Activated CD8-positive, alpha-beta T cell treated with anti-CD3 and anti-CD28 coated beads for 36 hours (primary cell): ENCODE measurements around the gene AUTS2. TPM values are rescaled to one million over a fixed set of nuclear protein-coding genes. Genes with fewer than 3 reads are reported as not detected.

Source experiments
- ATAC-seq: fragments of 200-7000 bp; cut with Tn5 transposase; one replicate; pipeline ENCODE4 v1.10.0; 2021; ENCODE audit warnings: mild to moderate bottlenecking, moderate library complexity
- CTCF ChIA-PET: fragments of 350-600 bp; sonication (Branson Sonifier 250); formaldehyde crosslinking; loops from one replicate; lab custom pipeline; 2021; ENCODE audit warnings: antibody characterized with exemption; lab: Charles Lee
- POLR2A ChIA-PET: fragments of 350-600 bp; sonication (Branson Sonifier 250); formaldehyde crosslinking; loops from one replicate; lab custom pipeline; 2021; ENCODE audit warnings: antibody characterized with exemption; lab: Charles Lee
- DNase-seq: peaks from one replicate; pipeline ENCODE4 v3.0.0-alpha.2; 2020
- H3K27ac Mint-ChIP-seq: one replicate; pipeline ENCODE4 v1.8.0; 2021; ENCODE audit warnings: mild to moderate bottlenecking, mixed read lengths
- H3K27me3 Mint-ChIP-seq: one replicate; pipeline ENCODE4 v1.8.0; 2021; ENCODE audit warnings: mixed read lengths
- H3K36me3 Mint-ChIP-seq: one replicate; pipeline ENCODE4 v1.8.0; 2021; ENCODE audit warnings: low read depth, mixed read lengths
- H3K4me1 Mint-ChIP-seq: one replicate; pipeline ENCODE4 v1.8.0; 2021; ENCODE audit warnings: low read depth, mixed read lengths
- H3K4me3 Mint-ChIP-seq: one replicate; pipeline ENCODE4 v1.8.0; 2021; ENCODE audit warnings: mild to moderate bottlenecking, moderate library complexity, mixed read lengths
- H3K9me3 Mint-ChIP-seq: one replicate; pipeline ENCODE4 v1.8.0; 2021; ENCODE audit warnings: mixed read lengths
- CTCF ChIP-seq: fragments of 200-600 bp; IDR thresholded peaks from one replicate; pipeline ENCODE4 v1.8.0; 2022; ENCODE audit warnings: antibody characterized with exemption, mild to moderate bottlenecking
- intact Hi-C: fragments of 100-400 bp; cut with micrococcal nuclease; formaldehyde crosslinking; loops from one replicate; pipeline ENCODE4 v1.10.0; 2022
- total RNA-seq, 2 experiments: library from RNA; stranded (reverse); gene quantifications; one replicate each; pipeline ENCODE4 v1.2.3, GENCODE V29; 2021

The AUTS2 gene
- total RNA-seq, 2 experiments from 2014 or later, result 3.1 to 3.3 TPM

GRCh38 chr7:69585169-69585568 is 13.1 kb upstream of the AUTS2 start:
- TF ChIP-seq CTCF, result no peak
- no peak for DNase-seq
- no peak for ATAC-seq
- peaks cover 9% of the 10 kb centered on the region for H3K27me3 Mint-ChIP-seq
- POLR2A ChIA-PET, result no interaction called here
- H3K27ac Mint-ChIP-seq, result no peak overlapping the region
- CTCF ChIA-PET, result no interaction called here
- intact Hi-C loops, result no loop called here
- H3K4me3 Mint-ChIP-seq, result no peak overlapping the region
- no peaks in the 10 kb centered on the region for H3K36me3 Mint-ChIP-seq
- no peaks in the 10 kb centered on the region for H3K4me1 Mint-ChIP-seq
- H3K9me3 Mint-ChIP-seq, result no peaks in the 10 kb centered on the region

GRCh38 chr7:69586321-69586720 is 12.0 kb upstream of the AUTS2 start:
- ChIA-PET POLR2A (no interaction called here), CTCF (no interaction called here)
- no peaks in the 10 kb centered on the region for H3K9me3 Mint-ChIP-seq
- H3K27ac Mint-ChIP-seq, result no peak overlapping the region
- no peak for TF ChIP-seq CTCF
- H3K27me3 Mint-ChIP-seq, result peaks cover 12% of the 10 kb centered on the region
- H3K4me3 Mint-ChIP-seq, result no peak overlapping the region
- DNase-seq (no peak), ATAC-seq (no peak)
- no peaks in the 10 kb centered on the region for H3K36me3 Mint-ChIP-seq
- intact Hi-C loops, result no loop called here
- no peaks in the 10 kb centered on the region for H3K4me1 Mint-ChIP-seq

- CTCF ChIA-PET, result no interaction called here
- no peaks in the 10 kb centered on the region for H3K36me3 Mint-ChIP-seq
- ATAC-seq (no peak), DNase-seq (no peak)
- H3K9me3 Mint-ChIP-seq, result no peaks in the 10 kb centered on the region
- POLR2A ChIA-PET, result no interaction called here
- no peak overlapping the region for H3K4me3 Mint-ChIP-seq
- H3K27me3 Mint-ChIP-seq, result peaks cover 16% of the 10 kb centered on the region
- no peak for TF ChIP-seq CTCF
- no peaks in the 10 kb centered on the region for H3K4me1 Mint-ChIP-seq
- intact Hi-C loops, result no loop called here
- H3K27ac Mint-ChIP-seq, result no peak overlapping the region
These were observed 9.5 kb upstream of the AUTS2 start for GRCh38 chr7:69588773-69589172.

GRCh38 chr7:69591805-69592204 is 6.5 kb upstream of the AUTS2 start:
- ATAC-seq, result no peak
- POLR2A ChIA-PET, result no interaction called here

GRCh38 chr7:69593511-69593910 is 4.8 kb upstream of the AUTS2 start:
- Mint-ChIP-seq H3K9me3 (no peaks in the 10 kb centered on the region), H3K36me3 (no peaks in the 10 kb centered on the region), H3K27ac (no peak overlapping the region), H3K4me3 (no peak overlapping the region), H3K4me1 (peaks cover 2% of the 10 kb centered on the region), H3K27me3 (peaks cover 27% of the 10 kb centered on the region)
- ChIA-PET CTCF (interaction anchor here (0.6 kb wide), 1 partner anchor 14 kb away, joined by 3 read pairs; no protein-coding TSS in a partner anchor), POLR2A (no interaction called here)
- intact Hi-C loops, result no loop called here
- DNase-seq (no peak), ATAC-seq (no peak)
- no peak for TF ChIP-seq CTCF

More at GRCh38 chr7:69591805-69592204, 6.5 kb upstream of the AUTS2 start:
- no peaks in the 10 kb centered on the region for H3K9me3 Mint-ChIP-seq
- H3K27ac Mint-ChIP-seq, result no peak overlapping the region
- H3K36me3 Mint-ChIP-seq, result no peaks in the 10 kb centered on the region
- H3K4me3 Mint-ChIP-seq, result no peak overlapping the region
- no peak for TF ChIP-seq CTCF
- H3K27me3 Mint-ChIP-seq, result peaks cover 23% of the 10 kb centered on the region
- DNase-seq, result no peak
- CTCF ChIA-PET, result no interaction called here
- intact Hi-C loops, result no loop called here
- H3K4me1 Mint-ChIP-seq, result peaks cover 1% of the 10 kb centered on the region
